Erythroblast (primary cell): ENCODE results near the gene PARD3.

Source experiments
- GATA1 ChIP-seq: IDR thresholded peaks from 2 replicates; pipeline ENCODE4 v1.6.1; 2011; ENCODE audit warnings: low read depth, mild to moderate bottlenecking, control low read depth, low read length, moderate library complexity
- POLR2A ChIP-seq: IDR thresholded peaks from 2 replicates; pipeline ENCODE4 v1.6.1; 2011; ENCODE audit warnings: mild to moderate bottlenecking, low read length

- TF ChIP-seq POLR2A (no peak), GATA1 (no peak)
These were observed 440.6 kb downstream of the PARD3 start for GRCh38 chr10:34374356-34375045.
